ENCODE data around the gene SLAMF7. TPM values are rescaled to one million over a fixed set of nuclear protein-coding genes. Genes with fewer than 3 reads are reported as not detected.
"Not testable (repeated sequence)": the region's sequence is repeated elsewhere in the genome, so short reads cannot be mapped to it uniquely, and the experiment has no call there.

SLAMF7 gene, protein sequence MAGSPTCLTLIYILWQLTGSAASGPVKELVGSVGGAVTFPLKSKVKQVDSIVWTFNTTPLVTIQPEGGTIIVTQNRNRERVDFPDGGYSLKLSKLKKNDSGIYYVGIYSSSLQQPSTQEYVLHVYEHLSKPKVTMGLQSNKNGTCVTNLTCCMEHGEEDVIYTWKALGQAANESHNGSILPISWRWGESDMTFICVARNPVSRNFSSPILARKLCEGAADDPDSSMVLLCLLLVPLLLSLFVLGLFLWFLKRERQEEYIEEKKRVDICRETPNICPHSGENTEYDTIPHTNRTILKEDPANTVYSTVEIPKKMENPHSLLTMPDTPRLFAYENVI
- total RNA-seq: 9.2 TPM
- long read RNA-seq, partial matches to known transcripts: 1 of 4 reads
- long read RNA-seq, other reads (novel, unspliced or antisense): 1 of 4 reads

DNA sequence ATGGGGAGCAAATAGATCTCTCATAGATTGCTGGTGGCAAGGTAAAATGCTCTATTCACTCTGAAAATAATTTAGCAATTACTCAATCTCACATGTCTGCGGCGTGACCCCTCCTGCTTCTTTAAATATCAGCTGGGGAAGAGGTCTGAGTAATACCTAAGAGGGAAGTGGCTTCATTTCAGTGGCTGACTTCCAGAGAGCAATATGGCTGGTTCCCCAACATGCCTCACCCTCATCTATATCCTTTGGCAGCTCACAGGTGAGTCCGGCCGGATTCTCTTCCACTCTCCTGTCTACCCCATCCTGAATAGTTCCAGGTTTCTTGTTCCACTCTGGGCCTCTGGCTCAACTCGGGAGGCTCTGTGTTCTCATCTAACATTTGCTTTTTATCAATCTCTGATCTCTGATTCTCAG lies at the start of gene SLAMF7:
Gene SLAMF7 (plus strand): TSS at position 150 of the 414 bp plus-strand sequence. CDS start 55 bp downstream, at position 205.
- no peak within 1 kb of the TSS for H3K27ac ChIP-seq

DNA sequence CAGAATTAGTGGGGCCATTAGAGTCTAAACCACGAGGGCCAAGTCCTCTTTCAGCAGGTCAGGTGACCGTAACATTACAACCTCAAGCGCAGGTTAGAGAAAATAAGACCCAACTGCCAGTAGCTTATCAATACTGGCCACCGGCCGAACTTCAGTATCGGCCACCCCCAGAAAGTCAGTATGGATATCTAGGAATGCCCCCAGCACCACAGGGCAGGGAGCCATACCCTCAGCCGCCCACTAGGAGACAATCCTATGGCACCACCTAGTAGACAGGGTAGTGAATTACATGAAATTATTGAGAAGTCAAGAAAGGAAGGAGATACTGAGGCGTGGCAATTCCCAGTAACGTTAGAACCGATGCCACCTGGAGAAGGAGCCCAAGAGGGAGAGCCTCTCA lies 46.7 kb upstream of the SLAMF7 start:
- H3K4me1 ChIP-seq; H3K36me3 ChIP-seq; intact Hi-C loops (cut with DNase I); H3K27me3 ChIP-seq; H3K27ac ChIP-seq; ATAC-seq; H3K9me3 ChIP-seq; H3K4me3 ChIP-seq; DNase-seq: not testable (repeated sequence)
- TF ChIP-seq, protein P1, sequence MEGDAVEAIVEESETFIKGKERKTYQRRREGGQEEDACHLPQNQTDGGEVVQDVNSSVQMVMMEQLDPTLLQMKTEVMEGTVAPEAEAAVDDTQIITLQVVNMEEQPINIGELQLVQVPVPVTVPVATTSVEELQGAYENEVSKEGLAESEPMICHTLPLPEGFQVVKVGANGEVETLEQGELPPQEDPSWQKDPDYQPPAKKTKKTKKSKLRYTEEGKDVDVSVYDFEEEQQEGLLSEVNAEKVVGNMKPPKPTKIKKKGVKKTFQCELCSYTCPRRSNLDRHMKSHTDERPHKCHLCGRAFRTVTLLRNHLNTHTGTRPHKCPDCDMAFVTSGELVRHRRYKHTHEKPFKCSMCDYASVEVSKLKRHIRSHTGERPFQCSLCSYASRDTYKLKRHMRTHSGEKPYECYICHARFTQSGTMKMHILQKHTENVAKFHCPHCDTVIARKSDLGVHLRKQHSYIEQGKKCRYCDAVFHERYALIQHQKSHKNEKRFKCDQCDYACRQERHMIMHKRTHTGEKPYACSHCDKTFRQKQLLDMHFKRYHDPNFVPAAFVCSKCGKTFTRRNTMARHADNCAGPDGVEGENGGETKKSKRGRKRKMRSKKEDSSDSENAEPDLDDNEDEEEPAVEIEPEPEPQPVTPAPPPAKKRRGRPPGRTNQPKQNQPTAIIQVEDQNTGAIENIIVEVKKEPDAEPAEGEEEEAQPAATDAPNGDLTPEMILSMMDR (IDR thresholded peaks at IDR 0.05): peak; percentile 30

More for the DNA sequence above, at the start of gene SLAMF7:
- Histone ChIP-seq H3K4me3 (peak within 1 kb of the TSS; percentile 25), H3K4me1 (no peaks in the 10 kb centered on the region), H3K27me3 (no peaks in the 10 kb centered on the region), H3K9me3 (no peaks in the 10 kb centered on the region), H3K36me3 (no peaks in the 10 kb centered on the region)
- intact Hi-C loops (cut with DNase I): no loop called here
- ATAC-seq (peak; percentile 85), DNase-seq (no peak)
- TF ChIP-seq, protein P1 (IDR thresholded peaks at IDR 0.05): no peak

DNA sequence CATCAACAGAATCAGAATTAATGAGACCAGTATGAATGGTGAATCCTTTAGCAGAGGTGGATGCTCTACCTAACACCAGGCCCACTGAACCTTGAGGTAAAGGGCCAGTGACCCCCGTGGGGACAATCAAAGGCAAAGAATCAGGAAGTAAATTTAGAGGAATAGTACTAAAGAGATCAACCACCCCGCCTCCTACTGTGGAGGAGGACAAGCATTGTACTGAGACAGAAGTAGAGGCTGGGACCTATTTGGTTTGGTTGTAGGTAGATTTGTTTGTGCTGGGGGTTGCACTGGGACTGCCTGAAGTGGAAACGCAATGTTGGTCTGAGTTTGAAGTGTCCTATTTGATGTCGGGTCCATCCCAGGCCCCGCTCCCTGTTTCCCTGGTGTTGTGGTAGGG lies 36.9 kb upstream of the SLAMF7 start:
- Histone ChIP-seq H3K4me3 (no peak overlapping the region), H3K27me3 (no peaks in the 10 kb centered on the region), H3K9me3 (no peaks in the 10 kb centered on the region), H3K36me3 (no peaks in the 10 kb centered on the region), H3K27ac (no peak overlapping the region), H3K4me1 (peaks cover 25% of the 10 kb centered on the region)
- ATAC-seq: no peak
- DNase-seq: no peak
- intact Hi-C loops (cut with DNase I): no loop called here
- TF ChIP-seq, protein P1 (IDR thresholded peaks at IDR 0.05): no peak

DNA sequence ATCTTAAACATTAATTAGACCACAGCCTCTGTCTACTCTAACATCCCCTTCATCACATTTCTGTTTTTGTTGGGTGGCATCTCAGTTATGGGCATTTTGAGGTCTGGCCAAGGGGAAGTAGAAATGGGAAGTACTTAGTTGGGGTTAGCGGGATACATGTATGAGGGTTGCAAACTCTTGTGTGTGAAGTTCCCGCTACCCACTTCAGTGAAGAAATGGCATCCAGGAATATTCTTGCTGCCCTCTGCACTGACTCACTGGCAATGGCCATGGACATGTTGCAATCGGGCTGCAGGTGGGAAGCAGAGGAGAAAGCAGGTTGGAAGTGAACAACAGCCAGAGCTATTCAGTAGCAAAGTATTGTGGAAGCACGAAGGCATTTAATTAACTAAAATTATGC lies 34.8 kb upstream of the SLAMF7 start:
- Histone ChIP-seq H3K4me1 (peaks cover 25% of the 10 kb centered on the region), H3K4me3 (no peak overlapping the region), H3K27me3 (no peaks in the 10 kb centered on the region), H3K36me3 (no peaks in the 10 kb centered on the region), H3K9me3 (no peaks in the 10 kb centered on the region), H3K27ac (no peak overlapping the region)
- peak; percentile 85 for ATAC-seq
- DNase-seq: no peak
- TF ChIP-seq, protein P1 (IDR thresholded peaks at IDR 0.05): no peak
- intact Hi-C loops (cut with DNase I): no loop called here

DNA sequence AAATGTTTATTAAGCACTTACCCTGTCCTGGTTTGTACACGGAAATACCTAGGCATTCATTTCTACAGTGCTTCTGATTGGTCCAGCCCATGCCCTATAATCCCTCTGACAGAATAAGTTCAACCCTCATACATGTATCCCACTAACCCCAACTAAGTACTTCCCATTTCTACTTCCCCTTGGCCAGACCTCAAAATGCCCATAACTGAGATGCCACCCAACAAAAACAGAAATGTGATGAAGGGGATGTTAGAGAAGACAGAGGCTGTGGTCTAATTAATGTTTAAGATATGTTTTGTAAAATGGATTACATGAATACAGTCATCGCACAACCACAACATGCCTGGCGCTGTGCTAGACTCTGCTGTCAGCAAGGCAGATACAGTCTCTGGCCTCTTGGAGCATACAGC lies 33.8 kb upstream of the SLAMF7 start:
- DNase-seq; H3K27ac ChIP-seq; H3K27me3 ChIP-seq; H3K4me3 ChIP-seq; intact Hi-C loops (cut with DNase I); H3K36me3 ChIP-seq; H3K9me3 ChIP-seq: not testable (repeated sequence)
- ATAC-seq: peak; percentile 75
- H3K4me1 ChIP-seq: peaks cover 25% of the 10 kb centered on the region

DNA sequence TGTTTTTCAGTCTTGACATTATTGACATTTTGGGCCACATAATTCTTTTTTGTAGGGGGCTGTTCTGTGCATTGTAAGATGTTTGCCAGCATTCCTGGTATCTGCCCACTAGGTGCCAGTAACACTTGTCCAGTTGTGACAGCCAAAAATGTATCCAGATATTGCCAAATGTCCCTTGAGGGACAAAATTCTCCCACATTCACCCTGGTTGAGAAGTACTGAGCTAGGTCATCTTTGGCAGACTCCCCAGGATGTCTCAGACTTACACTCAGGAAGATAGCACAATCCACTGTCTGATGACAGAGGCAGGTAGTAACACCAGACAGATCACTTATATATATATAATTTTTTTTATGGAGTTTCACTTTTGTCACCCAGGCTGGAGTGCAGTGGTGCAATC lies 33.3 kb upstream of the SLAMF7 start:
- Histone ChIP-seq H3K27me3 (no peaks in the 10 kb centered on the region), H3K9me3 (no peaks in the 10 kb centered on the region), H3K4me3 (no peak overlapping the region), H3K27ac (peak overlapping the region; percentile 51), H3K4me1 (peaks cover 25% of the 10 kb centered on the region), H3K36me3 (no peaks in the 10 kb centered on the region)
- TF ChIP-seq, protein P1 (IDR thresholded peaks at IDR 0.05): no peak
- no peak for ATAC-seq
- DNase-seq: no peak
- intact Hi-C loops (cut with DNase I): no loop called here
